AG04450 (cell line): Measurements from ENCODE around the gene ZNF532. TPM values are rescaled to one million over a fixed set of nuclear protein-coding genes. Genes with fewer than 3 reads are reported as not detected.

Experiments
- CTCF ChIA-PET: fragments of 300-600, 350-600 bp; formaldehyde crosslinking; extraction: SDS; loops from one replicate; lab custom pipeline; 2022; ENCODE audit warnings: antibody characterized with exemption, inconsistent platforms; lab: Charles Lee
- POLR2A ChIA-PET: fragments of 350-600 bp; formaldehyde crosslinking; extraction: SDS; loops from one replicate; lab custom pipeline; 2021; ENCODE audit warnings: antibody characterized with exemption, inconsistent platforms; lab: Yijun Ruan, JAX
- DNase-seq: peaks from one replicate; pipeline ENCODE4 v3.0.0-alpha.2; 2011; ENCODE audit warnings: low read depth, low spot score
- H3K27ac ChIP-seq: one replicate; pipeline ENCODE4 v1.5.1; 2012; ENCODE audit warnings: low read depth, low read length, control low read depth
- H3K27me3 ChIP-seq: one replicate; pipeline ENCODE4 v1.6.0; 2012; ENCODE audit warnings: low read length; ENCODE audit not compliant: control insufficient read depth, insufficient read depth
- H3K4me3 ChIP-seq: 2 replicates; pipeline ENCODE4 v1.5.1; 2011; ENCODE audit warnings: mild to moderate bottlenecking, low read depth, low read length, control low read depth
- H3K9me3 ChIP-seq: 2 replicates; pipeline ENCODE4 v1.5.1; 2012; ENCODE audit warnings: low read length; ENCODE audit not compliant: control insufficient read depth, insufficient read depth
- CTCF ChIP-seq: IDR thresholded peaks from 2 replicates; pipeline ENCODE4 v1.5.1; 2011; ENCODE audit warnings: low read depth, low read length, control low read depth, inconsistent platforms
- polyA plus RNA-seq: library from polyadenylated mRNA; depleted of rRNA; stranded (reverse); fragments of >200 nt; gene quantifications from 2 replicates; pipeline ENCODE4 v1.2.3, GENCODE V29; 2011

The ZNF532 gene
- polyA plus RNA-seq, 1 experiment = 69.7 TPM

DNA sequence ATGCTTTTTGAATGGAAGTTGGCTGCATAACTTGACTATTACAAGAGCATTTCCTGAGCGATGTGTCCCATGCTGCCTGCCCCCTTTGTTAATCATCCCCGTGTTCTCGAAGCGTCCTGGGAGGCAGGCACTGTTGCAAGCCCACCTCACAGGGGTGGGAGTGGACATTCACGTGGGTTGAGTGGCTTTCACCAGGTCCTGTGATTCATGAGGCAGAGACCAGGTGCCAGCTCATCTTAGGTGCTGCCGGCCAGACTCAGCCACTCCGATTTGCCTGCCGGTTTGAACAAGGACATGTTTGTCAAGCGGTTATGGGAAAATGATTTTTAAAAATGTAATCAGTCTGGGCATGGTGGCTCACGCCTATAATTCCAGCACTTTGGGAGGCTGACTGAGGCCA lies 112.5 kb downstream of the ZNF532 start:
- CTCF ChIA-PET = interaction anchor here (1.1 kb wide), 1 partner anchor 208 kb away, joined by 3 read pairs; no protein-coding TSS in a partner anchor
- H3K9me3 ChIP-seq = no peaks in the 10 kb centered on the region
- POLR2A ChIA-PET = no interaction called here
- no peak for DNase-seq
- H3K4me3 ChIP-seq = no peak overlapping the region
- H3K27ac ChIP-seq = peak overlapping the region; percentile 47
- H3K27me3 ChIP-seq = no peaks in the 10 kb centered on the region
- TF ChIP-seq CTCF = no peak

DNA sequence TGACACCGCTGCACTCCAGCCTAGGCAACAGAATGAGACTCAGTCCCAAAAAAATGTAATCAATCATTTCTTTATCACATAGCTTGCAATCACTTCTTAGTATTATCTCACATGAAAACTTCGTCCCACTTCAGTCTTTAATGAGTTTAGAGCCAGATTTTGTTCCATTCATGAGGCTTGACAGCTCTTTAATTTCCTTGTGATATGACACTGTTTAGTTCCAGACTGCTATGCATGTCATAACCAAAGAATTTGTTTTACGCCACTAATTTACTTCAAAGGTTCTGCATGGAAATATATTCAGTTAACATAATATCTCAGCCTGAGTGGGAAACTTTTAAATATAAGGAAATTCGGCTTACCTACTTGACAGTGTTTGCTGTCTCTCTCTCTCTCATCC lies 113.1 kb downstream of the ZNF532 start:
- Histone ChIP-seq H3K27ac (no peak overlapping the region), H3K27me3 (no peaks in the 10 kb centered on the region), H3K9me3 (no peaks in the 10 kb centered on the region), H3K4me3 (no peak overlapping the region)
- ChIA-PET POLR2A (no interaction called here), CTCF (no interaction called here)
- TF ChIP-seq CTCF = no peak
- no peak for DNase-seq

- no peak for DNase-seq
- Histone ChIP-seq H3K9me3 (no peaks in the 10 kb centered on the region), H3K27ac (no peak overlapping the region), H3K4me3 (no peak overlapping the region), H3K27me3 (no peaks in the 10 kb centered on the region)
- ChIA-PET CTCF (no interaction called here), POLR2A (no interaction called here)
- TF ChIP-seq CTCF = no peak
Observed at GRCh38 chr18:58978916-58979315, 114.2 kb downstream of the ZNF532 start.

- Histone ChIP-seq H3K27me3 (no peaks in the 10 kb centered on the region), H3K9me3 (no peaks in the 10 kb centered on the region), H3K27ac (no peak overlapping the region), H3K4me3 (no peak overlapping the region)
- ChIA-PET CTCF (no interaction called here), POLR2A (no interaction called here)
- no peak for DNase-seq
- no peak for TF ChIP-seq CTCF
Observed at GRCh38 chr18:58979615-58980014, 114.9 kb downstream of the ZNF532 start.

DNA sequence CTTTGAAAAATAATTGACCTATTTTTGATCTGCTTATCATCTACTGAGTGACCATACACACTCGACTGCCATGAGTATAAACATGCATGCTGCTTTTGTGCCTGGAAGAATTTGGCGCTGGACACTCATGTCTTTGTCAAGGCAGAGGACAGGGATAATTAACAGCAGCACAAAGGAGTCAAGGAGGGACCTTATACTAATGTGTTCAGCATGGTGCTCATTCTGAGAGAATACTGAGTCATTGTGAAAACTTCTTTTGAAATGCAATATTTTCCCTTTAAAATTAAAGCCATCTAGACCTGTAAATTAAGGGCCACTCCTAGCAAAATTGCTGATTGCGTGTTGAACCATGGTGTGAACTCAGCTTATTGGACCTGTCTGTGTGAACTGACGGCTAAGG lies 116.3 kb downstream of the ZNF532 start:
- H3K27ac ChIP-seq = no peak overlapping the region
- ChIA-PET CTCF (no interaction called here), POLR2A (no interaction called here)
- no peak for TF ChIP-seq CTCF
- H3K9me3 ChIP-seq = no peaks in the 10 kb centered on the region
- H3K4me3 ChIP-seq = no peak overlapping the region
- no peak for DNase-seq
- H3K27me3 ChIP-seq = no peaks in the 10 kb centered on the region
